ENCODE results near the gene LRRC74A. TPM values are rescaled to one million over a fixed set of nuclear protein-coding genes. Genes with fewer than 3 reads are reported as not detected.

The LRRC74A gene
- total and polyA plus RNA-seq, 2 of the 4 experiments (the other 2 are of a cell fraction) = not detected

DNA sequence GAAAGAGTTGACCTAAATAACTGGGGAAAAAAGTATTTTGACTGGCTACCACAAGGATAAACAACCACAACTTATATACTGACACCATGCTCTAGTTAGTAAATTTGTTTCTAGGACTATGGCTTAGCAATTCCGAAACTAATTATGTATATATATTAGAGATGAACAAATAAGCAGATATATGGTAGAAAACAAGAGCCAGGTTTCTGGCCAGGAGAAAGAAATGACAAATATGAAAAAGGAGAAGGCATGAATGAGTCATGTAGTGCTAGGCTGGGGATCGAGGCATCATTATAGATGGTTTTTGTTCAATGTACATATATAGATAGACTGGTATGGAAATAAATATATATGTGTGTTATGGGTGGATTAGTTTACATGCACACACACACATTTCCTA is 5.5 kb upstream of the LRRC74A start:
- dilution Hi-C loops (cut with HindIII; ENCODE audit: low sequenced_read_pairs, unreplicated experiment) = no loop called here
- no CpG with 5 or more reads among the region's 2 CpGs for WGBS, 2 experiments (ENCODE audit: extremely low coverage in 2 of 2, insufficient read length in 1 of 2)

More for the DNA sequence above, 5.5 kb upstream of the LRRC74A start:
- no peak overlapping the region for H4K8ac ChIP-seq (ENCODE audit: low read depth in 2 of 2, low read length in 2 of 2)
- no peaks in the 10 kb centered on the region for H3K36me3 ChIP-seq (ENCODE audit: control insufficient read depth, insufficient read depth, low read length)
- in situ Hi-C loops (cut with MboI; ENCODE audit: low sequenced_read_pairs) (no loop called here), intact Hi-C loops (cut with micrococcal nuclease) (no loop called here)
- no peak overlapping the region for H3K23ac ChIP-seq (ENCODE audit: low read depth, low read length)
- no peak overlapping the region for H3K56ac ChIP-seq (ENCODE audit: extremely low read depth, insufficient read depth, low read length)
- POLR2A ChIA-PET (ENCODE audit: unreplicated experiment) = no interaction called here
- ATAC-seq (ENCODE audit: low read depth) (no peak), DNase-seq (no peak)
- H3K27me3 ChIP-seq (ENCODE audit: control insufficient read depth, insufficient read depth, low read length) = peaks cover 22% of the 10 kb centered on the region
- H2BK20ac ChIP-seq (ENCODE audit: low read depth, low read length) = no peak overlapping the region
- no TSS peak for BruUV-seq (replicated peaks)
- no peak overlapping the region for H4K5ac ChIP-seq (ENCODE audit: low read depth, low read length)
- H3K27ac ChIP-seq (ENCODE audit: insufficient read depth, low read length) = no peak overlapping the region
- H3K9me1 ChIP-seq (ENCODE audit: insufficient read depth, low read length) = no peaks in the 10 kb centered on the region
- H2BK120ac ChIP-seq (ENCODE audit: low read depth, low read length) = no peak overlapping the region
- no peaks in the 10 kb centered on the region for H4K20me1 ChIP-seq (ENCODE audit: insufficient read depth, low read length)
- H3K4me3 ChIP-seq (ENCODE audit: insufficient read depth, low read depth, low read length) = no peak overlapping the region
- H2AK9ac ChIP-seq (replicated peaks; ENCODE audit: low read depth, low read length, poor library complexity) = no peak overlapping the region
- no peaks in the 10 kb centered on the region for H3K4me1 ChIP-seq (ENCODE audit: control insufficient read depth, insufficient read depth, low read length)
- H3K79me1 ChIP-seq (ENCODE audit: low read depth in 1 of 2, low read length in 2 of 2) = no peaks in the 10 kb centered on the region
- H2AFZ ChIP-seq (replicated peaks; ENCODE audit: low read length, poor library complexity) = no peak overlapping the region
- no peaks in the 10 kb centered on the region for H3K9me3 ChIP-seq (ENCODE audit: control insufficient read depth, insufficient read depth, low read length)
- H2BK15ac ChIP-seq (ENCODE audit: low read depth, low read length) = no peak overlapping the region
- H3K4ac ChIP-seq (ENCODE audit: low read depth, low read length) = no peak overlapping the region
- no peak for TF ChIP-seq POLR2A (IDR thresholded peaks at IDR 0.05; ENCODE audit: low read depth, low read length)
- TF ChIP-seq RFX5 (IDR thresholded peaks at IDR 0.05; ENCODE audit: low read depth, low read length) = no peak
- TF ChIP-seq CEBPB (IDR thresholded peaks at IDR 0.05; ENCODE audit: low read depth, low read length) = no peak
- no peak for TF ChIP-seq MAFK (IDR thresholded peaks at IDR 0.05; ENCODE audit: low read depth, low read length)
- no peak for TF ChIP-seq NFE2L2 (IDR thresholded peaks at IDR 0.05; ENCODE audit: low read depth, low read length)
- no peak for TF ChIP-seq BHLHE40 (IDR thresholded peaks at IDR 0.05; ENCODE audit: low read depth, low read length)
- TF ChIP-seq, protein P1, sequence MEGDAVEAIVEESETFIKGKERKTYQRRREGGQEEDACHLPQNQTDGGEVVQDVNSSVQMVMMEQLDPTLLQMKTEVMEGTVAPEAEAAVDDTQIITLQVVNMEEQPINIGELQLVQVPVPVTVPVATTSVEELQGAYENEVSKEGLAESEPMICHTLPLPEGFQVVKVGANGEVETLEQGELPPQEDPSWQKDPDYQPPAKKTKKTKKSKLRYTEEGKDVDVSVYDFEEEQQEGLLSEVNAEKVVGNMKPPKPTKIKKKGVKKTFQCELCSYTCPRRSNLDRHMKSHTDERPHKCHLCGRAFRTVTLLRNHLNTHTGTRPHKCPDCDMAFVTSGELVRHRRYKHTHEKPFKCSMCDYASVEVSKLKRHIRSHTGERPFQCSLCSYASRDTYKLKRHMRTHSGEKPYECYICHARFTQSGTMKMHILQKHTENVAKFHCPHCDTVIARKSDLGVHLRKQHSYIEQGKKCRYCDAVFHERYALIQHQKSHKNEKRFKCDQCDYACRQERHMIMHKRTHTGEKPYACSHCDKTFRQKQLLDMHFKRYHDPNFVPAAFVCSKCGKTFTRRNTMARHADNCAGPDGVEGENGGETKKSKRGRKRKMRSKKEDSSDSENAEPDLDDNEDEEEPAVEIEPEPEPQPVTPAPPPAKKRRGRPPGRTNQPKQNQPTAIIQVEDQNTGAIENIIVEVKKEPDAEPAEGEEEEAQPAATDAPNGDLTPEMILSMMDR (conservative IDR thresholded peaks at IDR 0.05; ENCODE audit: low read depth, low read length) = no peak
- TF ChIP-seq RAD21 (IDR thresholded peaks at IDR 0.05; ENCODE audit: low read length) = no peak
- TF ChIP-seq MAZ (IDR thresholded peaks at IDR 0.05; ENCODE audit: borderline replicate concordance, low read depth, low read length) = no peak
- no peak for TF ChIP-seq FOS (IDR thresholded peaks at IDR 0.05; ENCODE audit: low read depth, low read length)
- TF ChIP-seq RCOR1 (IDR thresholded peaks at IDR 0.05; ENCODE audit: insufficient replicate concordance, low read length) = no peak
- CTCF ChIA-PET = no interaction called here
- no peak overlapping the region for H2AK5ac ChIP-seq (ENCODE audit: low read depth, low read length)
- no peak overlapping the region for H3K9ac ChIP-seq (ENCODE audit: low read depth, low read length)
- no peak overlapping the region for H3K18ac ChIP-seq (ENCODE audit: low read depth, low read length)
- H3K14ac ChIP-seq (replicated peaks; ENCODE audit: low read depth, low read length) = no peak overlapping the region
- H2BK5ac ChIP-seq (ENCODE audit: low read depth, low read length, poor library complexity, severe bottlenecking) = no peak overlapping the region
- H4K91ac ChIP-seq (ENCODE audit: insufficient read depth, low read depth, low read length) = no peak overlapping the region
- no peak overlapping the region for H3K4me2 ChIP-seq (ENCODE audit: low read depth, low read length)

All from IMR-90 (cell line).